NCI-H345 (cell line): ENCODE measurements around the gene TTLL6.
A peak's percentile ranks its signal among the peaks of the same experiment; 100 is the strongest.

Experiments used
- DNase-seq: peaks from one replicate; lab custom pipeline; 2025; lab: John Stamatoyannopoulos, UW

The TTLL6 gene

GRCh38 chr17:48737330-48738043, 79.5 kb downstream of the TTLL6 start:
- no peak for DNase-seq

DNA sequence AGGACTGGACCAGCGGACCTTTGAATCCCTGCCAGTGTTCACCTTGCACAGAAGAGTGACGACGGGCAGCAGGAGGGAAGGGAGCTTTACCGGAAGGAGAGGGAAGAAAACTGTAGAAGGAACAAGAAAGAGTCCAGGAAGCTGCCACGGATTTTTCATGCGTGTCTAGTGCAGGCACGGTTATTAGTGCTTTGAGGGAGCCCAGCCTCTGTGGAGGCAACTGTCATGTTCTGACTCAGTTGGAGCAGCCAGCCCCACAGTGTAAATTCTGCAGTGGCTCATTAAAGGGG, 82.0 kb downstream of the TTLL6 start:
- DNase-seq, result no peak

GRCh38 chr17:48734333-48735061, 82.5 kb downstream of the TTLL6 start:
- no peak for DNase-seq

- no peak for DNase-seq
These were observed 83.2 kb downstream of the TTLL6 start for GRCh38 chr17:48733632-48734328.

DNA sequence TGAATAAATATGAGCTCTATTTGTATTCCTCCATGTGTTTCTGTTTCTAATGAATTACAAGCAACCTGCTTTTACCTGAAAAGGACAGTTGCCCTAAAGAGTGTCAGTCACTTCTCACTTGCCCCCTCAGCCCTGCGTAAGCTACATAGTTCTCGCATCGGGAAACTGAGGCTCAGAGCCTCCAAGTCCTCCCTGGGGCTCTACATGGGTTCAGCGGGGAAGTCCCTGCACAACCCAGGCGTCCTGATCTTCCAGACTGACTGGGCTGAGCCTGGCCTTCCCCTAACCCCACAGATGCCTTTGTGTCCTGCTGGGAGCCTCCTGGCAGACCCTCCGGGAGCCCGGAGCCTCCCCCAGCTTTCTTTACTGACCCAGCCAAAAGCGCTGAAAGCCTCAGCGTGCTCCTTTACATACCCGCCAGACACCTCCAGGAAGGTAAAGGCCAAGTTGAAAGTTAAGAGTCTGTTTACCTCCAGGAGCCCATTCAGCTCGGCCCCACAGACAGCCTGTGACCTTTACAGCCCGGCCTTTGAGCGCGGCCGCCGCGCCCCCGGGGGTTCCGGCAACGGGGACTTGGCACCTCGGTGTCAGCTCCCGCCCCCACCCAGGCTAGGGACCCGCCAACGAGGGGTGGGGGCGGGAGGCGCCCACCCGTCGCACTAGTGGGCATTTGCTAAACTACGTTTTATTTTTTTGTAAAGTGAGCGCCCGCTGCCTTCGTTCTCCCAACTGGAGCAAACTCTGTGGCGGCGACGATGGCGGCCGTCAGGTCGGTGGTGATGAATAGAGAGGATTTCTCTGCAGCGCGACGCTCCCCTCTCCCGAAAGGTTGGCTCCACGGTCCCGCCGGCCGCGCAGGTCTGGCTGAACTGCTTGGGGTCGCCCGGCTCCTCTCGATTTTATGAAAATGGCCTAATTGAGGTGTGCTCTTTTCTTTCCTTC, 84.1 kb downstream of the TTLL6 start:
- DNase-seq, result no peak

DNA sequence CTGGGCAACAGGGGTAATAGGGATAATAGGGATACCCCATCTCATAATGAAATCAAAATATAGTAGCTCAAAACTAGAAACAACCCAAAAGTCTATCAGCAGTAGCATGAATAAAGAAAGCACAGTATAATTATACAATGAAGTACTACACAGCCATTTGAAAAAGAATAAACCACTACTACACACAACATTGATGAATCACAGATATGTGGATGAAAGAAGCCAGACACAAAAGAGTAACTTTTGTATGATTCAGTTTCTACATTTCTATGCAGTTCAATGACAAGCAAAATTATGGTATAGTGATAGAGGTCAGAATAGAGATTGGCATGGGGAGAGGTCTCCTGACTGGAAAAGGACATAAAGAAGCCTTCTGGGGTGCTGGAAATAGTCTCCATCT, 85.7 kb downstream of the TTLL6 start:
- DNase-seq, result no peak

DNA sequence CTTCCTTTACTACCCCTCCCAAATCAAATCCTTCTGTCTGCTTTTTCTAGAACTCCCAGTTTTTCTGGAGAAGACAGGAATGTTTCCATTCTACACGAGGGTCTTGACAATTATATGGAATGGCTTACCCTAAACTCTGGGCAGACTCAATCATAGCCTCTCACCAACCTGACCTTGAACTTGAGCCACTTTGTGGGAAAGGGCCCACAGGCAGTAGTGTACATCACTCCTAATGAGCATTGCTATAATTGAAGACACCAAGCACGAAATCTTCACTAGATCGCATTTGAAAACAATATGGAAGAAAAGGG, 86.8 kb downstream of the TTLL6 start:
- no peak for DNase-seq

GRCh38 chr17:48729335-48730239, 87.4 kb downstream of the TTLL6 start:
- DNase-seq, result no peak

DNA sequence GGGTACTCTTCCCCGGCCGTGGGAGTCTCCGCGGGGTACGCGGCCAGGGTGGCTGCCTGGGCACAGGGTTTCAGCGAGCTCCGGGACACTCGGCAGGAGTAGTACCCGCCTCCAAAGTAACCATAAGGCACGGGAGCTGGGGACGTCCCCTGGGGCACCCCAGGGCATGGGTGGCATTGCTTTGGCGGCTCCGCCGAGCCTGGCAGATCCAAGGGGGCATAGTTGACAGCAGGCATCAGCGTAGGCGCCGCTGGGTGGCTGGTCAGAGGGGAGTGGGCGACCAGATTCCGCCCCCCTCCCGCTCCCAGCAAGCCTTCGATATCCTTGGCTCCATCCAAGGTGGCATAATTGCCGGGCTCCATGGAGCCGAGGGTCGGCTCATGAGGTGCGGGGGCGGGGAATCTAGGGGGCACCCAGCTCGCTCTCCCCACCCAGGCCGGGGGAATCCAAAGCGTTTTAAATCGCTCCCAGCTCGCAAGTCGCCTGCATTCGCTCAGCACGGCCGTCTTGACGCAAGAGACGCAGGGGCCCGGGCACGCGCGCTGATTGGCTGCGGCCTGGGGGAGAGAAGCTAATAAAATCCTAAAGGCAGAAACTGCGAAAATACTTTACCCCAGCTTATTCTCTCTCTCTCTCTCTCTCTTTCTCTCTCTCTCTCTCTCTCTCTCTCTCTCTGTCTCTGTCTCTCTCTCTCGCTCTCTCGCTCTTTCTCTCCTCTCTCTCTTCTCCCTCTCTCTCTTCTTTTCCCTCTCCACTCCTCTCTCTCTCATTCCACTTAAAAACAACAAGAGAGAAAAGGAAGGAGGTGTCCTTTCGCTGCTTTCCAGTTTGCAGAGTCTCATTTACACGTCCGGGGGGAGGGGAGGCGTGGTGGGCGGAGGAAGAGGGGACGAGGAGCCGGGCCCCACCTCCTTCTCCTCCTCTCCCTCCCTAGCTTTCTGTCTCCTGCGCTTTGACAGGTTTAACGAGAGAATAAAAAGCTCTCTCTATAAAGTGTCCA, 88.5 kb downstream of the TTLL6 start, which contains the start of gene HOXB13:
Gene HOXB13 (minus strand): TSS at position 519 of the 1,000 bp plus-strand sequence. CDS start 157 bp downstream, at position 362.
- peak; percentile 56 for DNase-seq

DNA sequence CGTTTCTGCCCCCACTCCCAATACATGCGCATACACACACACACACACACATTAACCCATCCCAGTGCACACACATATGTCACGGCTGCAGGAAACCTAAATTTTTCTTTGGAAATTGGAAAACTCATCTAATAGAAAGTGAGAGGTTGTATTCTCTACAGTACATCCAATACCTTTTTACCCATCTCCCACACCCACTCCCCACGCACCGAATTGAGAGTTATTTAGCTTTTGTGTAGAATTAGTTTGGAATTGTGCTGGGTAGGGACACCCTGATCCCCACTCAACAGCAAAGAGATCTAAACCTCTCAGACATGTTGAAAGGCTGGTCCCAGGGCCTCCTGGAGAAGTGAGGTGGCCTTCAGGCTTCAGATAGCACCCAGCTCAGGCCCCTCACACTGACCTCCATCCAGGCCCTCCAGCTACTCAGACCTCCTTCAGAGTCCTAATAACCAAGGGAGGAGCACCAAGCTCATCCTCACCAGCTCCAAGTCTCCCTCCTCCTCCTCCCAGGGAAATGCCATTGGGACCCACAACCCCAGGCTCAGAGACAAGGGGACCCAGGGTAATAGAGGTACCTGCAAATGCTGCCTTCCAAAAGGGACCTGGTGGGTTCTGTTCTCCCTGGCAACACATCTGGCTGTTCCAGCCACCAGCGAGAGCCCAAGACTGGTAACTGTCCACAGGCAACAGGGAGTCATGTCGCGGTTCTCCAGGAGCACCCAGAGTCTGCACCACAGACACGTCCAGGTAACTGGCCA, 89.4 kb downstream of the TTLL6 start:
- DNase-seq, result no peak

DNA sequence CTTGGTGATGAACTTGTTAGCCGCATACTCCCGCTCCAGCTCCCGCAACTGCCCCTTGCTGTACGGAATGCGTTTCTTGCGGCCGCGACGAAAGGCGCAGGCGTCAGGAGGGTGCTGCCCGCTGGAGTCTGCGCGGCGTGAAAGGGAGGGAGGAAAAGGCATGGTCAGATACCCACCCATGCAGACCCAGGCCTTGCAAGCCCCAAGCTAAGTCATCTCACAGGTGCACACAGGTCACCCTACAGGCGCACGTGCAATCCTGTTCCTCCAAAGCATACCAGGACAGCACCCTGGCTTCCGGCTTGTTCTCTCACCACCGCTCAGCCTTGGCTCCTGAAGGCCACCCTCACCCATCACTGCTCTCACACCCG, 90.1 kb downstream of the TTLL6 start:
- no peak for DNase-seq

DNA sequence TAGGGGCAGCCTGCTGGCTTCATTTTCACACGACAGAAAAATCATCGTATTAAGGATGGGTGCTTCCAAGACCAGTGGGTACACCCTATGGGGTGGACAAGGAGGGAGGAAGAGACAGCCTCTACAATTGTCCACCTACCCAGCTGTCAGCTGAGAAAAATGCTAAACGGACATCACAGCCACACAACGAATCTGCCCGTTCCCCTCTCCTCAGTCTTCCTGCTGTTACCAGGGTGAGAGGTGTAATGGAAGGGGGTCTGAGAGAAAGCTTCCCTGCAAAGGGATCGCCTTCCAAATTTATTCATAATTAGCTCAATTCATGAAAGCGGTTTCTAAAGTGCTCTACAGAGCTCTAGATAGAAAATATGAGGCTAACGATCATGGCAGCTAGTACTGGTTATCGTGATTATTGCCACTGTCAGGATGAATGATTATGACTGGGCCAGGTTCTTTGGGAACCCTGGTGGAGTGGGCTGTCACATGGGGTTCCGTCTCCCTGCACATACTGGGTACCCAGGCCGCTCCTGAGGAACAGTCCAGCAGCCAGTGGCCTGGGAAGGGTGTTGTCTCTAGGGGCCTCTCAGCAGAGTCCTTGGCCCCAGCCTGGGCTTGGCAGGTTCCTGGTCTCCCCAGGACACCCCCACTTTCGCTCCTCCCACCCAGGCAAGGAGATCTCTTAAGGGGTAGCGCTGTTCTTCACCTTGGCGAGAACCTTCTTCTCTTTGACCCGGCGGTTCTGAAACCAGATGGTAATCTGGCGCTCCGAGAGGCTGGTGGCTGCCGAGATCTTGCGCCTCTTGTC, 90.7 kb downstream of the TTLL6 start:
- DNase-seq, result no peak

DNA sequence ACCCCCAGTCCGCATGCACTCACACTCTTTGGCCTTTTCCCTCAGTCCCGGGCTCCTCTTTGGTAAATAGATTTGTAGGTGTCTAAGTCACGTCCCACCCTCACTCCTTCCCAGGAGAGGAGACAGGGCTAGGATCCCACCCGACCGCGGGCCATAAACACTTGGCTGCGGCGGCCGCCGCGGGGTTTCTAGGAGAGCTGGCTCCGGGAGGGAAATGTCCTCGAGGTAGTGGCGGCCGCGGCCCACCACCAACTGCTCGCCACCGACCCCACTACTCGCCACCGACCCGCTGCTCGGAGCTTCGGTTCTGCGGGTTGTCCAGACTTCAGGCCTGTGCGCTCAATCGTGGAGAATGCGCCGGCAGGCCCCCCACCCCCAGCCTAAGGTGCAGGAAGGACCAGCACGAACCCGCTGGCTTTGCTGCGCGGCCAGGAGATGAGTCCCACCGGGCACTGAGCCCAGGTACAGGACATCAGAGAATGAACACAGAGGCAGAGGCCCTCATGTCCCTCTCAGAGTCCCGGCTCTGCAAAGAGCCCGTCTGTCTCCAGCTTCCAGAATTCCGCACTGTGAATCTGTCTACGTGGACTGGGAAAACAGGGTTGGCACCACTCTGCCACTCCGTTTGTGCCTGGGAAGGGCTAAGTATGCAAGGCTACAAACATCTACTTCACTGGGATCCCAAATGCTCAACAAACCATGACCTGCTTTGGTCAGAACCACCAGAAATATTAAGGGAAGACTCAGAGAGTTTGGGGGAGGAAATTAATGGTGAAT, 91.6 kb downstream of the TTLL6 start:
- DNase-seq, result no peak

- no peak for DNase-seq
These were observed 92.1 kb downstream of the TTLL6 start for GRCh38 chr17:48725004-48725287.

GRCh38 chr17:48724251-48725003, 92.6 kb downstream of the TTLL6 start:
- DNase-seq, result peak; percentile 65

DNA sequence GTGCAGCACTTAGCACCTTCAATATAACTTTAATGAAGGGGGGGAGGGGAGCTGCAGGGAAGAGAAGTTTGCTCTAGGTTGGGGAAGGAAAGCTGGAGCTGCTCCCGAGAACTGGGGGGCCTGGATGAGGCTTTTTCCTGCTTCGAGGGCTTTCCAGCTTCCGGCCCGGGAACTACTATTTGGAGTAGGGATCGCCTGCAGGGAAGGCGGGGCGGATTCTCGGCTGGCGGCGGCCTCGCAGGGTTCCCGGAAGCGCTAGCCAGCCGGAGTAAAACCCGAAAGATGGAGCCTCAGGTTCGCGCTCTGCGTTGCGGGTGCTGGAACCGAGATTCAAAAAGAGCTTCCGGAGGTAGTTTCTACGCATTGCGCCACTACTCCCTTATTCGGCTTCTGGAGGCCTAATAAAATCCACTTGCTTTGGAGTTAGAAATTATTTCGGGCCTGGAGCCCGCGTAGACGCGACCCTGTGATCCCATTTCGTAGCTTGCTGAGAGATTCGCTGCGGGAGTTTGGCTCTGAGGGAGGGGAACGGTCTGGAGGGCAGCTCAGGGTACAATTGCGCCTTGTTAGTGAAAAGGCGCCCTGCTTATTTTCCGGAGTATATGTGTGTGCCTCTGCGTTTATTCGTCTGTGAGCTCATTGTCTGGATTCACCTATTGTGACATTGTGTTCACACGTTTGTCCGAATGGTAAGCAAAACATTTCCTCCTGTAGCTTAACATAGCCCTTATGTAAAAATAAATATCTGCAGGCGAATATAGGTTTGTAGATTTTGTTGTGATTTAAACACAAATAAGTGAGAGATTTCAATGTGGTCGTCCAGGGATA, 93.4 kb downstream of the TTLL6 start:
- no peak for DNase-seq
